Measurements from ENCODE around the gene ZEB2. TPM values are rescaled to one million over a fixed set of nuclear protein-coding genes. Genes with fewer than 3 reads are reported as not detected.

ZEB2 gene
- total RNA-seq, 1 experiment from 2014 or later: 1.1 TPM

GRCh38 chr2:144389151-144389929, 130.6 kb downstream of the ZEB2 start:
- intact Hi-C loops (cut with micrococcal nuclease; ENCODE audit: unreplicated experiment): no loop called here
- Histone ChIP-seq H3K4me3 (ENCODE audit: low read depth in 2 of 2, low read length in 2 of 2) (peak overlapping the region; percentile 55 to 76), H3K36me3 (ENCODE audit: control insufficient read depth, insufficient read depth, low read length) (no peaks in the 10 kb centered on the region), H3K27me3 (ENCODE audit: control insufficient read depth, insufficient read depth, low read length) (peaks cover 5% of the 10 kb centered on the region), H3K4me1 (ENCODE audit: control insufficient read depth, insufficient read depth, low read length) (no peaks in the 10 kb centered on the region), H3K9me3 (ENCODE audit: control insufficient read depth, insufficient read depth, low read depth, low read length) (no peaks in the 10 kb centered on the region), H3K27ac (ENCODE audit: low read length) (peak overlapping the region; percentile 65; the same call in 1 of the 2 replicates)
- CTCF ChIA-PET: no interaction called here
- POLR2A ChIA-PET: no interaction called here
- no peak for TF ChIP-seq TCF7L2 (IDR thresholded peaks at IDR 0.05; ENCODE audit: low read depth, low read length)
- ATAC-seq: peak; percentile 88
- no TSS peak for BruUV-seq (replicated peaks)
- DNase-seq (ENCODE audit: low read depth, low spot score): no peak
- in situ Hi-C loops (cut with HindIII; ENCODE audit: low pct_unique_long_range_greater_than_20kb, low sequenced_read_pairs): no loop called here

- CTCF ChIA-PET: no interaction called here
These were observed 134.5 kb downstream of the ZEB2 start for GRCh38 chr2:144385381-144385780.

More at GRCh38 chr2:144385381-144385780, 134.5 kb downstream of the ZEB2 start:
- Histone ChIP-seq H3K9me3 (ENCODE audit: control insufficient read depth, insufficient read depth, low read depth, low read length) (no peaks in the 10 kb centered on the region), H3K4me3 (ENCODE audit: low read depth in 2 of 2, low read length in 2 of 2) (no peak overlapping the region), H3K27me3 (ENCODE audit: control insufficient read depth, insufficient read depth, low read length) (no peaks in the 10 kb centered on the region; the same call in 1 of the 2 replicates), H3K36me3 (ENCODE audit: control insufficient read depth, insufficient read depth, low read length) (no peaks in the 10 kb centered on the region), H3K27ac (ENCODE audit: low read length) (no peak overlapping the region), H3K4me1 (ENCODE audit: control insufficient read depth, insufficient read depth, low read length) (no peaks in the 10 kb centered on the region)
- ATAC-seq: no peak
- intact Hi-C loops (cut with micrococcal nuclease; ENCODE audit: unreplicated experiment): no loop called here
- in situ Hi-C loops (cut with HindIII; ENCODE audit: low pct_unique_long_range_greater_than_20kb, low sequenced_read_pairs): no loop called here
- POLR2A ChIA-PET: no interaction called here
- DNase-seq (ENCODE audit: low read depth, low spot score): no peak
- no TSS peak for BruUV-seq (replicated peaks)
- TF ChIP-seq SIN3A (IDR thresholded peaks at IDR 0.05; ENCODE audit: borderline replicate concordance, insufficient read depth, low read depth, low read length) (no peak), CTCF (IDR thresholded peaks at IDR 0.05) (no peak), REST (IDR thresholded peaks at IDR 0.05; ENCODE audit: insufficient read depth in 1 of 2, low read depth in 2 of 2, low read length in 1 of 2) (no peak), TCF7L2 (IDR thresholded peaks at IDR 0.05; ENCODE audit: low read depth, low read length) (no peak), POLR2AphosphoS5 (IDR thresholded peaks at IDR 0.05; ENCODE audit: low read depth, low read length) (no peak)

All from Panc1 (cell line).